Measurements from ENCODE around the gene FAM240B.

Gene FAM240B

GRCh38 chr9:38707885-38708637, 11.9 kb downstream of the FAM240B start:
- TF ChIP-seq CTCF (conservative IDR thresholded peaks at IDR 0.05; ENCODE audit: control insufficient read depth, insufficient read depth, low read depth, low read length), result no peak

DNA sequence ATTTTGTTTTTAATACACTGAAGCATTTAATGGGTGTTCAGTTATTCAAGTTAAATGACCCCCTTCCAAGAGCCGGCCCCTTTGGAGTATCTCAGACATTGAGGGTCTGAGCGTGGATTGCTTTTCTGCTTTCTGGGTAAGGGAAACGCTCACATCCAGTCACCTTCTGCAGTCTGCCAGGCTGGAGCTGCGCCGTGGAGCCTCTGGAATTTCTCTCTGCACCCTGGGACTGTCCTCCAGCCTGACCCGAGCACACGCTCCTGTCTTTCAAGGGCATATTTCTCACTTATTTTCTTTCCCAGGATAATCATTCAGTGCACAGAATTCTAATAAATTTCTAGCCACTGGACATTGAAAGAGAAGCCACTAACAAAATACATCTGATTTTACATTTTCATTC, 13.4 kb downstream of the FAM240B start:
- no peak for TF ChIP-seq CTCF (conservative IDR thresholded peaks at IDR 0.05; ENCODE audit: control insufficient read depth, insufficient read depth, low read depth, low read length)

More at GRCh38 chr9:38707885-38708637, 11.9 kb downstream of the FAM240B start:
- H3K4me3 ChIP-seq (ENCODE audit: control insufficient read depth, low read depth, low read length), result no peak overlapping the region
- DNase-seq (ENCODE audit: low read depth), result no peak

DNA sequence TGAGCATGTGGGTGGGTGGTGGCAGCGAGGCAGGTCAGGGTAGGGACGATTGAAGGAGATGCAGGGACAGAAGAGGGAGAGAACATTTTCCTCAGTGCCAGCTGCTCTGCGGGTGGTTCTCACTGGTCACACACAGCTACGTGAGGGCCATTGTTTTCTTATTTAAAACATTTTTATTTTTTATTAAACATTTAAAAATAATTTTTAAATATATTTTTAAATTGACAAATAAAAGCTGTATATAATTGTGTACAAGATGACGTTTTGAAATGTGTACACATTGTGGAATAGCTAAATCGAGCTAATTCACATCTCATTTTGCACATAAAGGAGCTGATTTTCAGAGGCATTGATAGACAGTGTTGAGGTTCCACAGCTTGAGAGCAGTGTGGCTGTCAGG, 14.0 kb downstream of the FAM240B start:
- TF ChIP-seq CTCF (conservative IDR thresholded peaks at IDR 0.05; ENCODE audit: control insufficient read depth, insufficient read depth, low read depth, low read length), result no peak
- no peak for DNase-seq (ENCODE audit: low read depth)
- no peak overlapping the region for H3K4me3 ChIP-seq (ENCODE audit: control insufficient read depth, low read depth, low read length)

More for the DNA sequence above, 13.4 kb downstream of the FAM240B start:
- no peak overlapping the region for H3K4me3 ChIP-seq (ENCODE audit: control insufficient read depth, low read depth, low read length)
- DNase-seq (ENCODE audit: low read depth), result no peak

DNA sequence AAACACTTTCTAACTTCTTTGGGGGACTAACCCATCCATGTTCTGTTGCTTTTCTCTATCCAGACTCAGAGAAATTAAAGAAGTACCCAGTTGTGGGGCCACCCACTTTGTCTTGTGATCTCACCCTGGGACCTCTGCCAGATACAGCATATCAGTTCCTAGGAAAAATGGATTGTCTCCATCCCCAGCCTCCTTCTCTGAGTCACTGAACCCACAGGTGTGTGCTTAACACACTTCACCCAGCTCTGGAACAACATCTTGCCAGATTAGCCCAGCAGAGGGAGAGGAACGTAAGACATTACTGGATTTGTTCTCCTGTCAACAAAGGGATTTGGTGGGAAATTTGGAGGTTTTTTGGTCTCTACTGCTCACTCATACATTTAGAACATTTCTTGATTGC, 19.2 kb downstream of the FAM240B start:
- DNase-seq (ENCODE audit: low read depth), result peak; percentile 28
- TF ChIP-seq CTCF (conservative IDR thresholded peaks at IDR 0.05; ENCODE audit: control insufficient read depth, insufficient read depth, low read depth, low read length), result no peak
- H3K4me3 ChIP-seq (ENCODE audit: control insufficient read depth, low read depth, low read length), result no peak overlapping the region

DNA sequence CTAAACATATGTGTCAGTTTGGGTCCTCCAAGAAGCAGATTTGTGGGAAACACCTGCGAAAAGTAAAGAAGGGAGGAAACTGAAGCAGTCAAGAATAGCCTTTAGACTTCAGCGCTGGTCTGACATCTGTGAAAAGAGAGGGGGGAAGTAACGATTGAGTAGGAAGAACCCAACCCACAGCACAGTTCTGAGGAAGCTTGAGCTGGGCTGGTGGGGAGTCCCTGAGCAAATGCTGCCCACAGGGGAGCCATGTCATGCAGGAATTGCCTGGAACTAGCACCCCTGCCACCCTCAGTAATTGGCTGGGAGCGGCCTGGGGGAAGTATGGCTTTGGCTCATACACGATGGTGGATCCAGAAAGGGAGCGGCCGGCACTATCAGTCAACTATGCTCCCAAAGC, 20.6 kb downstream of the FAM240B start:
- no peak overlapping the region for H3K4me3 ChIP-seq (ENCODE audit: control insufficient read depth, low read depth, low read length)
- DNase-seq (ENCODE audit: low read depth), result no peak
- no peak for TF ChIP-seq CTCF (conservative IDR thresholded peaks at IDR 0.05; ENCODE audit: control insufficient read depth, insufficient read depth, low read depth, low read length)

GRCh38 chr9:38697776-38698300, 22.1 kb downstream of the FAM240B start:
- no peak for DNase-seq (ENCODE audit: low read depth)
- no peak overlapping the region for H3K4me3 ChIP-seq (ENCODE audit: control insufficient read depth, low read depth, low read length)
- no peak for TF ChIP-seq CTCF (conservative IDR thresholded peaks at IDR 0.05; ENCODE audit: control insufficient read depth, insufficient read depth, low read depth, low read length)

Data from fibroblast of mammary gland (primary cell).